ENCODE results near the gene MSANTD1.

DNA sequence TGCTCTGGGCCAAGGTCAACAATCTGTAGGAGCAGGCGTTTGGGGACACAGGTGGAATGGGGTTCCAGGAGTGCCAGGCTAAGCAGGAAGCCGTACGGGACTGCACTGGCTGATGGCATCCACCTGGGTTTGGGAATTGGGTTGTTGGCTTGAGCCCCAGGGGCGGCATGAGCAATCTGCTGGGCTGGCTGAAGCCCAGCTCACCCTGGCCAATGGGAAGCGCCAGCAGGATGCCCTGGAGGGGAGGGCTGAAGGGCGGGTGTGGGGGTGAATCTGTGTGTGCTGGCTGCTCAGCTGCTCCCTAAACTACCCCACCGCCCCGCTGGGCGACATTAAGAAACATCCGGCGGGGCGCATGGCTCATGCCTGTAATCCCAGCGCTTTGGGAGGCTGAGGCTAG lies 35.0 kb downstream of the MSANTD1 start:
- TF ChIP-seq, protein P1, sequence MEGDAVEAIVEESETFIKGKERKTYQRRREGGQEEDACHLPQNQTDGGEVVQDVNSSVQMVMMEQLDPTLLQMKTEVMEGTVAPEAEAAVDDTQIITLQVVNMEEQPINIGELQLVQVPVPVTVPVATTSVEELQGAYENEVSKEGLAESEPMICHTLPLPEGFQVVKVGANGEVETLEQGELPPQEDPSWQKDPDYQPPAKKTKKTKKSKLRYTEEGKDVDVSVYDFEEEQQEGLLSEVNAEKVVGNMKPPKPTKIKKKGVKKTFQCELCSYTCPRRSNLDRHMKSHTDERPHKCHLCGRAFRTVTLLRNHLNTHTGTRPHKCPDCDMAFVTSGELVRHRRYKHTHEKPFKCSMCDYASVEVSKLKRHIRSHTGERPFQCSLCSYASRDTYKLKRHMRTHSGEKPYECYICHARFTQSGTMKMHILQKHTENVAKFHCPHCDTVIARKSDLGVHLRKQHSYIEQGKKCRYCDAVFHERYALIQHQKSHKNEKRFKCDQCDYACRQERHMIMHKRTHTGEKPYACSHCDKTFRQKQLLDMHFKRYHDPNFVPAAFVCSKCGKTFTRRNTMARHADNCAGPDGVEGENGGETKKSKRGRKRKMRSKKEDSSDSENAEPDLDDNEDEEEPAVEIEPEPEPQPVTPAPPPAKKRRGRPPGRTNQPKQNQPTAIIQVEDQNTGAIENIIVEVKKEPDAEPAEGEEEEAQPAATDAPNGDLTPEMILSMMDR (conservative IDR thresholded peaks at IDR 0.05) = no peak
- TF ChIP-seq ZFX (IDR thresholded peaks at IDR 0.05) = no peak

Data from C4-2B (cell line).